GM19328 (cell line): ENCODE measurements around the gene SYNGR1.
"Not testable (repeated sequence)": the region's sequence is repeated elsewhere in the genome, so short reads cannot be mapped to it uniquely, and the experiment has no call there.

Experiments
- ATAC-seq: cut with Tn5 transposase; IDR thresholded peaks from one replicate; pipeline ENCODE4 v1.9.1; 2021; ENCODE audit warnings: mild to moderate bottlenecking, moderate library complexity; ENCODE audit not compliant: unreplicated experiment

The SYNGR1 gene

DNA sequence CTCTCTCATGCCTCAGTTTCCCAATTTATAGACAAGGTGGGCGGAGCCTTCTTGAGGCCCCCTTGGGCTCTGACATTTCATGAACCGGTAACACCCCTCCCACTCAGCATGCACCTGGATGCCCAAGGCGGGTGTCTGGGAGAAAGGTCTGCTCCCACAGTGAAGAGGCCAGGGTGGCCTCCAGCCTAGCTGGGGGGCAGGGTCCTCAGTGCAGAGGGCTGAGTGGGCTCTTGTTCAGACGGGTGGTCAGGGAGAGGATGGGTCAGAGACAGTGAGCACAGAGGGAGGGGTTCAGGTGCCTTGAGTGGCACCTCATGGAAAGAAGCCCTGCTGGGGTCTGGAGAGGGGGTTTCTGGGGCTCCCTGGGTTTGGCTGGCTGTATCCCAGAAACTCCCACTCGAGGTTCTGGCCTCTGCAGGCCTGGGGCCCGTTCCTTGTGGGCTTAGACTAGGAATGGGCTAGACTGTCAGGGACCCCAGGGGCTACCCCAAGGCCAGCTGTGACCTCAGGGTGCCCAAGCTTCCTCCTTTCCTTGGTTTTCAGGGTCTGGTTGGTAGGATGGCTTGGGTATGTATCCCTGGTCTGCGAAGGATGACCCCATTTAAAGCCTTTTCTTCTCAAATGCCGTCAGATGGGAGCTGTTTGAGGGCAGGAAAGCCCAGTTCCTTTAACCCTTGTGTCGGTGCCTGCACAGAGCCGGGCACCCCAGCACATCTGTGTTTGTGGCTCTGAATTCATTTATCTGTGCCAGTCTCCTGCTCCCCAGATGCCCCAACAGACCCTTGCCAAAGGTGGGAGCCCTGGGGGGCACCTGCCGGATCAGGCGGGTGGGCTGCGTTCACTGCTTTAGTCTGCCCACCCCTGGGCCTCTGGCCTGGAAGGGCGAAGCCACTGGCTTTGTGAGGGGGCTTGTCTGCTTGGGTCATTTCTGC, 1.2 kb downstream of the SYNGR1 start:
- no peak for ATAC-seq

- no peak for ATAC-seq
These were observed 2.0 kb downstream of the SYNGR1 start for GRCh38 chr22:39351689-39352214.

DNA sequence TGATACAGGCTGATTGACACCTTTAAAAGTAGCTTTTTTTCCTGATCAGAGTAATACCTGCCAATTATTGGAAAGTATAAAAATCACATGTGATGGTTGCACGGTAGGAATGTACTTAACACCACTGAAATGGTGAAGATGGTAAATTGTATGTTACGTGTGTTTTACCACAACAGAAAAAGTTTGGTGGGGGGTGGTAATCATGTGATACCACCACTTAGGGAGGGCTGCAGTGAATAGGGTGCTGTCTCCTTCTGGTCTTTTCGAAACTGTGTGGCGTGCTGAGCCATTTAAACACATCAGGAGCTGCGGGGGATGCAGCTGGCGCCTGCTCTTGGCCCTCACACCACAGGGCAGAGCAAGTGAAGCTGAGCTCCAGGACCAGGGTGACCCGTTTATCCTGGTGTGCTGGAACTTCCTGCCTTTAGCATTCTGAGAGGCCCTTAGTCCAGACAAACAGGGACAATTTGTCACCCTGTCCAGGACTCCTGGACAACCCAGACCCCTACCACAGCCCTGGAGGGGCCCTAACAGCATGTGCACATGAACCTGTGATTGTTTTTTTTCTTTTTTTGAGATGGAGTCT, 2.6 kb downstream of the SYNGR1 start:
- no peak for ATAC-seq

DNA sequence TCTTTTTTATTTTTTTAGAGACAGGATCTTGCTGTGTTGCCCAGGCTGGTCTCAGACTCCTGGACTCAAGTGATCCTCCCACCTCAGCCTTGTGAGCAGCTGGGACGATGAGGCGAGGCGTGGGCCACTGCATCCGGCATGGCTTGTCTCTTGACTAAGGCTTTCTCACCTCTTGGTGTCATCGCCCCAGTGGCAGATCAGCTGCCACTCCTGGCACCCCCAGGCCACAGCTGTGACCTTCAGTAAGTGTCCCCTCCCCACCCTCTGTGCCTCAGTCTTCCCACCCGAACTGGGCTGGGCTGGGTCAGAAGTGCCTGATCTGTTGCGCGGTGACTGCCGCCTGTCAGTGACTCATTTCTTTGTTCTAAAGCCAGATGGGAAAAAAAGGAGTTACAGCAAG, 3.6 kb downstream of the SYNGR1 start:
- ATAC-seq, result no peak

DNA sequence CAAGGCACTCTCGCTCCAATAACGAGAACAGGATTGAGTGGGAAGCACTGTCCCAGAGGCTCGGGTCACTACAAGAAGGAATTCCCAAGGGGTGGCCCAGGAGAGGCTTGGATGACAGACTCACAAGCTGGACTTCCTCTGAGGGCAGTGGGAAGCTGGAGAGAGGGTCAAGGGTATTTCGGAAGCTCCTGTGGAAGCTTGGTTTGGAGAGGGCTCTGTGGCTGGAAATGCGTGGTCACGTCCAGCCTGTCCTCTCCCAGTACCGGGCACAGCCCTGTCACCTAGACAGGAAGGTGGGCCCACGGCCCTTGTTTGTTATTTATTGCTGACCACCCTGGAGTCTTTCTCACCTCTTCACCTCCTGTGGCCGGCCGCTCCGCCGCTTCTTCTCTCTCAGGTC, 5.3 kb downstream of the SYNGR1 start:
- no peak for ATAC-seq

DNA sequence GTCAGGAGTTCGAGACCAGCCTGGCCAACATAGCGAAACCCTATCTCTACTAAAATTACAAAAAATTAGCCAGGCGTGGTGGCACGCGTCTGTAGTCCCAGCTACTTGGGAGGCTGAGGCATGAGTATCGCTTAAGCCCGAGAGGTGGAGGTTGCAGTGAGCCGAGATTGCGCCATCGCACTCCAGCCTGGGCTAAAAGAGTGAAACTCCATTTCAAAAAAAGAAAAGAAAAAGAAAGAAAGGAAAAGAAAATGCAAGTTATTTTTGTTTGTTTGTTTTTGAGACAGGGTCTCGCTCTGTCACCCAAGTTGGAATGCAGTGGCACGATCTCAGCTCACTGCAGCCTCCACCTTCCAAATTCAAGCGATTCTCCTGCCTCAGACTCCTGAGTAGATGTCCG, 6.0 kb downstream of the SYNGR1 start:
- not testable (repeated sequence) for ATAC-seq

DNA sequence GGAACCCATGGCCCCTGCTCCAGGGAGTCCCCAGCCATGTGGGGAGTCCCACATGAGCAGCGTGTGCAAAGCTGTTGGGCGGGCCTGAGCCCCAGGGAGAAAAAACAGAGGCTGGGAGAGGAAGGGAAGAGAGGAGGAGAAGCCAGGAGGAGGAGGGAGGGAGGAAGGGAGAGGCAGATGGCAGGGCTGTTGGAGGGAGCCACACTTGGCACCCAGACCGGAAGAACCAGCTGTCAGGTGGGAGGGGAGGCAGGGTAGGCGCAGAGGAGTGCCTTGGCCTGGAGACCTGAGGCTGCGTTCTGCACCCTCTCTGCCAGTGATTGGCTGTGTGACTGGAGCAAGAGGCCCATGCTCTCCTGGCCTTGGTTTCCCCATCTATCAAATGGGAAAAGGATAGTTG, 6.7 kb downstream of the SYNGR1 start:
- ATAC-seq, result no peak

- not testable (repeated sequence) for ATAC-seq
These were observed 7.6 kb downstream of the SYNGR1 start for GRCh38 chr22:39357110-39358108.

GRCh38 chr22:39358197-39358596, 8.4 kb downstream of the SYNGR1 start:
- not testable (repeated sequence) for ATAC-seq

DNA sequence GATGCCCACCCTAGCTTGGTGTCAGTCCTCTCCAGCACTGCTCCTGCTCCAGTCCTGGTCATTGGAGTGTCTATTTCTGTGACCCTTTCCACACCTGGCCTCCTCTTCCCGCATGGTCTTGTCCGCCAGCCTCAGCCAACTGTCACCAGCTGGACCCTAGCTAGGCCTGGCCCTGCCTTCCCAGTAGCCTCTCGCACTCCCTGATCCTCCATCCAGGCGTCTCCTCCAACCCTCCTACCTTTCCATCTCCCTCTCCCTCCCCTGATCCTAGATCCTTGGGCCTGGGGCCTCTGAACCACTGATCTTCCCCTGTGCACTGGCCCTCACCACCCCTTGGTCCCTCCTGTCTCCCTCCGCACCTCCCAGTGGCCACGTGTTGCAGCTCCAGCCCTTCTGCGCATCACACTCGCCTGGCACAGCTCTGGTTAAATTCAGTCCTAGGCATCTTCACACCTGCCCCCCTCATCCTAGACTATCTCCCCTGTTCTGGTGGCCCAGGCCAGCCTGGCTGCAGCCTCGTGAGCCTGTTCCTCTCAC, 9.9 kb downstream of the SYNGR1 start:
- no peak for ATAC-seq

DNA sequence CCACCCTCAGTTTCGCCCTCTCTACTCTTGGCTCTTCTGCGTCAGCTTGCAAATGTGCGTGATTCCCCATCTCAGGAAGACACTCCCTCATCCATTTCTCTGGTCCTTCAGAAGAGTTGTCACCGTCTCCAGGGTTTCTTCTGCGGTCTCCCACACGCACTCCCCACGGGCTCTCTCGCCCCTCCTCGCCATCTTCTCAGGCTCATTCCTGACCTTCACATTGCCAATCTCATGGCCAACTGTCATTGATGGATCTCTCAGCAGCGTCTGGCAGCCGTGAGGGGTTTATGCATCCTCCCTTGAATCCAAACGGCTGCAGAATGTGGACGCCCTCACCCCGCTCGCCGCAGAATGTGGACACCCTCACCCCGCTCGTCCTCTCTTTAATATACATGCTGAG, 10.5 kb downstream of the SYNGR1 start:
- no peak for ATAC-seq

DNA sequence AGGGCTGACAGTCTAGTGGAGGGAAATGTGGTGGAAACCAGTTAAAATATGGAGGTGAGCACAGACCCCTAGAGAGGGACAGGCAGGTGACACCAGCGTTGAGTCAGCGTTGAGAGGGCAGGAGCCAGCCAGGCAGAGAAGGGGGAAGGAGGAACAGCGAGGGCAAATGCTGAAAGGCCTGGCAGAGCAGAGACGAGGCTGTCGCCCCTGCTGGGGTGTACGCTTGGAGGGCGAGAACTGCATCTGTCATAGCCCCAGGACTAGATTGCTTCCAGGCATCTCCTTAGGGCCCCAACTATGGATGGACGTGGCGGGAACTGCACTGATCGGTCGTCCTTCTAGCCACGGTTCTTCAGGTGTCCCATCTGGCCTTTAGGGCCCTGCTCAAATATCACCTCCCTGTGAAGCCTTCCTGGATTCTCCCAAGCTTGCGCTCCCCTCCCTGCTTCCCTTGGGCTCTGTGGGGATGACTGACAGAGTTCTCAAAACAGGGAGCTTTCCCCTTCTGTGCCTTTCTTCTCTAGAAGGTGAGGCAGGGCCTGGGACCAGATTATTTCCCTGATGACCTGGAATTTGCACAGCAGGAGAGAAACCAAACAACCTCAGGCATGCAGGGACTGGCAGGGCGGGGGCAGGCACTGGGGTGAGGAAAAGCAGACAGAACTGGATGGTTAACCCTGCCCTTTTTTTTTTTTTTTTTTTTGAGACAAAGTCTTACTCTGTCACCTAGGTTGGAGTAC, 11.1 kb downstream of the SYNGR1 start:
- no peak for ATAC-seq

GRCh38 chr22:39361496-39361895, 11.7 kb downstream of the SYNGR1 start:
- ATAC-seq, result no peak

- no peak for ATAC-seq
These were observed 12.5 kb downstream of the SYNGR1 start for GRCh38 chr22:39362271-39362670.

DNA sequence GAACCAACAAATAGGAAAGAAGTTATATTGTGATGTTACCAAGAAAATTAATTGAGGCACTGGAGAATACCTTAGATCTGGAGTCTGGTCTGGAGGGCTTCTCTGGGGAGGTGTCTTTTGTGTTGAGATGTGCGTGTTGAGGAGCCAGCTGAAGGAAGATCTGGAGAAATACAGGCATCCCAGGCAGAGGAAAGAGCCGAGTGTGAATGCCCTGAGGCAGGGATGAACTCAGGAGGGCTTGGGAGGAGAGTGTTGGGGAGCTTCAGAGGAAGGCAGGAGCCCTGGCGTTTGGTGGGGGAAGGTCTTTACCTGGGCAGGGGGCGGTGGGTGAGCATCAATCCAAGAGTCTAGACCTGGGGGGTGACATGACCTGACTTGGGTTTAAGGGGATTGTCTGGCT, 13.1 kb downstream of the SYNGR1 start:
- ATAC-seq, result no peak

DNA sequence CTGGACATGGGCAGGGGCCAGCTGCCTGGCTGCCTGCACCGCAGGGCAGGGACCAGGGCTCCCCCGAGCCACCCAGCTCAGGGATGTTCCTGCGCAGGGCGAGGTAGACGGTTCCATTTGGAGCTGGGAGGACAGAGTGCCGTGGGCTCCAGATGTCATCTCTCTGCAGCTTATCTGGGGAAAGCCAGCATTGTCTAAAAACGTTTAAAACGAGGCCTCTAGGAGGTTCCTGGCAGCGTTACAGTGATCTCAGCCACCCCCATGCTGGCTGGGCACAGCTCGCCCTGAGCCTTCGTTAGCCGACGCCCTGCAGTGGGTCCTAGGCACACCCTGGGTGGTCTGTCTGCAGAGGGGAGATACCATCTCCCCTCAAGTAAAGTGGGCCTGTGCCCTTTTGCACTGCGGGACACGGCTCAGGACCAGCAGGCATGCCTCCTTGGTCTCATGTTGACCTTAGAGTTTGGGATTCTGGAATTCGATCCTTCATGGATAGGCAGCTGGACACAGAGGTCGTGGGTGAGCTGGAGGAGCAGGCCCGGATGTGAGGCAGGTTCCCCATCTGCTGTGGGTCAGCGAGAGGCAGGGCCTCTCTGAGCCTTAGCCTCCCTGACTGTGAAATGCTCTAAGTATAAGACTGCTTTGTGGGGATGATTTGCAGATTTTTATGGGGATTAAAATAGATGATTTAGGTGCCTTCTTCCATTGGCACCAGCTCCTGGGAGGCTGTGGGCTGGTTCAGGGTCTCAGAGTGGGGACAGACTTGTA, 14.1 kb downstream of the SYNGR1 start:
- no peak for ATAC-seq

DNA sequence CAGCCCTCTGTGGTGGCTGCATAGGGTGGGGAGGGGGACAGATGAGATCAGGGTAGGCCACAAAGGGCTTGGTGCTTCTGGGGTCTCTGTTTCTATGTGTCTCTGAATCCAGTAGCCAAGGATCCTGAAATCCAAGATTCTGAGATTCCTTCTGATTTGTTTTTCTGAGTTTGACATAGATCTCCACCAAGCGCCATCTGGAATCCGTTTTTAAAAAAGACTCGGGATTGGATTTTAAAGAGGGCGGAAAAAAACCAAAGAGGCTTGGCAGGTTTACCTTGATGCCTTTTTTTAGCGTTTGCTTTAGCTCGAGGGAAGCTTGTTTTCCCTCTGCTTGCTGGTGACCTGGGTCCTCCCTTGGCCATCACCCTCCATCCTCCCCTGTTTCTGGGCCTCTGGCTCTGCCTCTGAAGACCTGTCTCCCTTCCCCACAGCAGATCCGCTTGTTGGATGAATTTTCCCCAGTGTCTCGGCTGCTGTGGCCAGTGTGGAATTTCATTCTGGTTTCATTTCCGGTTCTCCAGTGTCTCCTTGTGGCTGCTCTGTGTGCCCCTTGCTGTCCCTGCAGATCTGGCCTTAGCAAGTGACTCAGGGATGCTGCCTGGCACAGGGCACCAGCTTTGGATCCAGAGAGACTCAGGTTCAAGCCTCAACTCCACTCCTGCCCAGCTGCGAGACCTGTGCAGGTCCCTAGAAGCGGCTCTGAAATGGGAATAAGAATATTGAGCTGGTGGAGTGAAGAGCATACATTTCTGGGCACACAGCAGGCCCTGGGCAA, 15.1 kb downstream of the SYNGR1 start:
- no peak for ATAC-seq

- no peak for ATAC-seq
These were observed 15.6 kb downstream of the SYNGR1 start for GRCh38 chr22:39365492-39365780.

- ATAC-seq, result no peak
These were observed 17.2 kb downstream of the SYNGR1 start for GRCh38 chr22:39367035-39367434.
